CD8-positive, alpha-beta memory T cell (primary cell): ENCODE measurements around the gene AGAP1. TPM values are rescaled to one million over a fixed set of nuclear protein-coding genes. Genes with fewer than 3 reads are reported as not detected.

Experiments
- CTCF ChIA-PET: fragments of 350-600 bp; sonication (Branson Sonifier 250); formaldehyde crosslinking; loops from one replicate; lab custom pipeline; 2021; ENCODE audit warnings: antibody characterized with exemption; lab: Charles Lee
- POLR2A ChIA-PET: fragments of 350-600 bp; sonication (Branson Sonifier 250); formaldehyde crosslinking; loops from one replicate; lab custom pipeline; 2021; ENCODE audit warnings: antibody characterized with exemption; lab: Charles Lee
- DNase-seq, 5 donors: peaks; one replicate each; pipeline versions ENCODE4 v3.0.0 to v3.0.0-alpha.2; 2020 to 2022; ENCODE audit warnings: mixed read lengths in 1 of 5
- H3K27ac ChIP-seq: one replicate; pipeline ENCODE4 v1.7.0; 2013; ENCODE audit warnings: low read depth, mild to moderate bottlenecking, low read length, moderate library complexity
- H3K27me3 ChIP-seq: 2 replicates; pipeline ENCODE4 v1.7.0; 2013; ENCODE audit warnings: low read length, mild to moderate bottlenecking; ENCODE audit not compliant: insufficient read depth, poor library complexity, severe bottlenecking
- H3K36me3 ChIP-seq: 2 replicates; pipeline ENCODE4 v1.7.0; 2013; ENCODE audit warnings: mild to moderate bottlenecking, low read length, moderate library complexity; ENCODE audit not compliant: insufficient read depth
- H3K4me1 ChIP-seq: 2 replicates; pipeline ENCODE4 v1.7.0; 2013; ENCODE audit warnings: mild to moderate bottlenecking, low read length, moderate library complexity; ENCODE audit not compliant: insufficient read depth
- H3K4me3 ChIP-seq: 2 replicates; pipeline ENCODE4 v1.7.0; 2013; ENCODE audit warnings: mild to moderate bottlenecking, low read length
- H3K9me3 ChIP-seq: 2 replicates; pipeline ENCODE4 v1.7.0; 2013; ENCODE audit warnings: mild to moderate bottlenecking, low read length
- H3K27ac Mint-ChIP-seq, 8 donors: one replicate each; pipeline ENCODE4 v1.8.0; 2020 to 2021; ENCODE audit warnings: mixed read lengths in 8 of 8, mild to moderate bottlenecking in 6 of 8, inconsistent platforms in 3 of 8, moderate library complexity in 3 of 8
- H3K27me3 Mint-ChIP-seq, 2 donors: one replicate each; pipeline ENCODE4 v1.8.0; 2020 to 2021; ENCODE audit warnings: mixed read lengths in 2 of 2, mild to moderate bottlenecking in 1 of 2, moderate library complexity in 1 of 2
- H3K36me3 Mint-ChIP-seq, 3 donors: one replicate each; pipeline ENCODE4 v1.8.0; 2020 to 2021; ENCODE audit warnings: mixed read lengths in 3 of 3, inconsistent platforms in 1 of 3, mild to moderate bottlenecking in 1 of 3
- H3K4me1 Mint-ChIP-seq, 3 donors: one replicate each; pipeline ENCODE4 v1.8.0; 2020 to 2021; ENCODE audit warnings: mixed read lengths in 3 of 3, inconsistent platforms in 1 of 3, mild to moderate bottlenecking in 1 of 3
- H3K4me3 Mint-ChIP-seq, 7 donors: one replicate each; pipeline ENCODE4 v1.8.0; 2020 to 2021; ENCODE audit warnings: mixed read lengths in 7 of 7, mild to moderate bottlenecking in 6 of 7, moderate library complexity in 4 of 7, inconsistent platforms in 2 of 7
- H3K9me3 Mint-ChIP-seq, 5 donors: one replicate each; pipeline ENCODE4 v1.8.0; 2020 to 2022; ENCODE audit warnings: mixed read lengths in 5 of 5, mild to moderate bottlenecking in 3 of 5, moderate library complexity in 2 of 5, inconsistent platforms in 1 of 5
- polyA plus RNA-seq: library from polyadenylated mRNA; unstranded; fragments of 300-500 nt; fragmentation: Illumina TruSeq; gene quantifications from one replicate; pipeline ENCODE4 v1.2.3, GENCODE V29; 2021
- total RNA-seq, 2 experiments: library from RNA; stranded (reverse); gene quantifications; one replicate each; pipeline ENCODE4 v1.2.3, GENCODE V29; 2021

Gene AGAP1
- total and polyA plus RNA-seq, 3 experiments from 2014 or later, result 1.2 to 3.3 (median 2.7) TPM

DNA sequence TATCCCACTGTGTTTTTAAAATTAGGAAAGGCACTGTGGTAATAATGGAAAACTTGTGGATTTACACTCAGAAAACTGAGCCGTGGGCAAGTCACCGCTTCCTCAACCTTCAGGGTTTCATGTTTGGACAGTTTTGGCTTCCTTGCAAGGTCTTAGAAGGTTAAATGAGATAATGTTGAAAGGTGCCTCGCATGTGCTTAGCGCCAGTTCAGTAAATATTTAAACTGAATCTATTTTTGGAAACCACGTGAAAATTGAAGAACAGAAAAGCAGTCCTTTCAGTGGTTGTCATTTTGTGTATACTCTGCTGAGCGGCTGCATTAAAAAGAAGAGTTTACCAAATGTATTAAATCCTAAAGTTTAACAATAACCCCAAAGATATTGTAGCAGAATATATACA is 15.2 kb upstream of the AGAP1 start:
- Mint-ChIP-seq H3K4me1 (peaks cover 3 to 10% (median 6%) of the 10 kb centered on the region in 3 donors), H3K4me3 (no peak overlapping the region), H3K27ac (no peak overlapping the region), H3K27me3 (peaks cover 4 to 7% of the 10 kb centered on the region in 2 donors), H3K36me3 (no peaks in the 10 kb centered on the region), H3K9me3 (peaks cover 0 to 12% (median 9%) of the 10 kb centered on the region in 5 donors)
- Histone ChIP-seq H3K36me3 (no peaks in the 10 kb centered on the region), H3K27ac (no peak overlapping the region), H3K9me3 (no peaks in the 10 kb centered on the region), H3K4me1 (no peaks in the 10 kb centered on the region), H3K4me3 (no peak overlapping the region), H3K27me3 (no peaks in the 10 kb centered on the region)
- ChIA-PET POLR2A (no interaction called here), CTCF (no interaction called here)
- DNase-seq, result no peak

DNA sequence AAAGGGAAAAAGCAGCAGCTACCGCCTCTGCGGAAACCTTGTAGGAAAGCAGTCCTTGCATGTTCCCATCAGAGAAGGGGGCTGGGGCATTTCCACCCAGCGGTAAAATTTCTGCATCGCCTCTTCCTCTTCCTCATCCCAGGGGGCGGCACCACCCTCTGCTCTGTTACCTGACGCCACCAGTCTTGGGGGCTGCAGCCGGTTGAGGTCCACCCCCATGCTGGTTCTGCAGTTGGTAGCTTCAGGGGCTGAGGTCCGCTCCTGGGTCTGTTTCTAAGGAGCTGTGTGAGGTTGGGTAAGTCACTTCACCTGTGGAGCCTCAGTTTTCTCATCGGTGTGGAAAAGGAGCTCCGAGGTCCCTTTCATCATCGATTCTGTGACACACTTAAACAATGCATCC is 14.2 kb upstream of the AGAP1 start:
- H3K36me3 Mint-ChIP-seq, result no peaks in the 10 kb centered on the region
- ChIA-PET CTCF (no interaction called here), POLR2A (no interaction called here)
- peak overlapping the region in 1 of 7 donors; percentile 68 for H3K4me3 Mint-ChIP-seq
- no peak overlapping the region for H3K27ac Mint-ChIP-seq
- no peaks in the 10 kb centered on the region for H3K36me3 ChIP-seq
- H3K9me3 Mint-ChIP-seq, result peaks cover 0 to 12% (median 9%) of the 10 kb centered on the region in 5 donors
- DNase-seq, result no peak
- no peak overlapping the region for H3K27ac ChIP-seq
- H3K4me3 ChIP-seq, result no peak overlapping the region
- H3K27me3 Mint-ChIP-seq, result peaks cover 4 to 7% of the 10 kb centered on the region in 2 donors
- peaks cover 3 to 14% (median 6%) of the 10 kb centered on the region in 3 donors for H3K4me1 Mint-ChIP-seq
- no peaks in the 10 kb centered on the region for H3K27me3 ChIP-seq
- H3K9me3 ChIP-seq, result no peaks in the 10 kb centered on the region
- no peaks in the 10 kb centered on the region for H3K4me1 ChIP-seq

GRCh38 chr2:235480614-235481013 is 13.2 kb upstream of the AGAP1 start:
- Histone ChIP-seq H3K4me3 (no peak overlapping the region), H3K36me3 (no peaks in the 10 kb centered on the region), H3K4me1 (no peaks in the 10 kb centered on the region), H3K9me3 (no peaks in the 10 kb centered on the region), H3K27ac (no peak overlapping the region), H3K27me3 (no peaks in the 10 kb centered on the region)
- H3K4me3 Mint-ChIP-seq, result peak overlapping the region in 3 of 7 donors; percentile 0 to 18 (median 14)
- peaks cover 0 to 9% (median 3%) of the 10 kb centered on the region in 5 donors for H3K9me3 Mint-ChIP-seq
- no peaks in the 10 kb centered on the region for H3K36me3 Mint-ChIP-seq
- H3K4me1 Mint-ChIP-seq, result peaks cover 5 to 20% (median 12%) of the 10 kb centered on the region in 3 donors
- DNase-seq, result no peak
- peak overlapping the region in 3 of 8 donors; percentile 49 to 69 (median 62) for H3K27ac Mint-ChIP-seq
- ChIA-PET POLR2A (no interaction called here), CTCF (no interaction called here)
- peaks cover 4 to 7% of the 10 kb centered on the region in 2 donors for H3K27me3 Mint-ChIP-seq

DNA sequence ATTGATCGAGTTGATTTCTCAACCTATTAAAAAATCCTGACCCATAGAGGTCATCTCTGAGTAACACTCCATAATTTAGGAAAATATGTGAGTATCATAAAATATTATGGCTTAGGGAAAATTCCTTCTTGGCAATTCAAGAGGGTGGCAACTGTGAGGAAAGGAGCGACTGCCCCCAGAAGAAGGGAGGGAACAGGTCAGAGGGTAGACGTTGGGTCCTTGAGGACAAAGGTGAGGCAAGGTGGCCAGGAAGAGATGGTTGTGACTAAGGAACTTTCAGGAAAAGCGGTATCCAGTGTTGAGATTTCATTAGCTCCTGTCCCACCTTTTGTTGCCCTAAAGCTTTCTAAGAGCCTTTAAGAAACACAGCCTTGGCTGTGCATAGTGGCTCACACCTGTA is 10.5 kb upstream of the AGAP1 start:
- no peak overlapping the region for H3K27ac ChIP-seq
- no peak for DNase-seq
- H3K9me3 ChIP-seq, result no peaks in the 10 kb centered on the region
- Mint-ChIP-seq H3K4me1 (peaks cover 5 to 16% (median 12%) of the 10 kb centered on the region in 3 donors), H3K27ac (peak overlapping the region in 1 of 8 donors; percentile 17), H3K27me3 (peaks cover 0 to 2% of the 10 kb centered on the region in 2 donors), H3K36me3 (no peaks in the 10 kb centered on the region), H3K9me3 (peaks cover 0 to 3% (median 0%) of the 10 kb centered on the region in 5 donors), H3K4me3 (no peak overlapping the region)
- no peaks in the 10 kb centered on the region for H3K4me1 ChIP-seq
- H3K4me3 ChIP-seq, result no peak overlapping the region
- no peaks in the 10 kb centered on the region for H3K27me3 ChIP-seq
- CTCF ChIA-PET, result no interaction called here
- POLR2A ChIA-PET, result no interaction called here
- H3K36me3 ChIP-seq, result no peaks in the 10 kb centered on the region

GRCh38 chr2:235485362-235485761 is 8.5 kb upstream of the AGAP1 start:
- H3K27ac Mint-ChIP-seq, result no peak overlapping the region
- no peaks in the 10 kb centered on the region for H3K27me3 ChIP-seq
- POLR2A ChIA-PET, result no interaction called here
- DNase-seq, result no peak
- H3K4me1 ChIP-seq, result no peaks in the 10 kb centered on the region
- no peaks in the 10 kb centered on the region for H3K9me3 ChIP-seq
- no peak overlapping the region for H3K4me3 Mint-ChIP-seq
- H3K27ac ChIP-seq, result peak overlapping the region; percentile 3
- CTCF ChIA-PET, result no interaction called here
- no peaks in the 10 kb centered on the region for H3K36me3 ChIP-seq
- peaks cover 0 to 3% (median 0%) of the 10 kb centered on the region in 5 donors for H3K9me3 Mint-ChIP-seq
- H3K4me1 Mint-ChIP-seq, result peaks cover 5 to 15% (median 12%) of the 10 kb centered on the region in 3 donors
- no peak overlapping the region for H3K4me3 ChIP-seq
- H3K36me3 Mint-ChIP-seq, result no peaks in the 10 kb centered on the region
- H3K27me3 Mint-ChIP-seq, result peaks cover 2 to 4% of the 10 kb centered on the region in 2 donors

DNA sequence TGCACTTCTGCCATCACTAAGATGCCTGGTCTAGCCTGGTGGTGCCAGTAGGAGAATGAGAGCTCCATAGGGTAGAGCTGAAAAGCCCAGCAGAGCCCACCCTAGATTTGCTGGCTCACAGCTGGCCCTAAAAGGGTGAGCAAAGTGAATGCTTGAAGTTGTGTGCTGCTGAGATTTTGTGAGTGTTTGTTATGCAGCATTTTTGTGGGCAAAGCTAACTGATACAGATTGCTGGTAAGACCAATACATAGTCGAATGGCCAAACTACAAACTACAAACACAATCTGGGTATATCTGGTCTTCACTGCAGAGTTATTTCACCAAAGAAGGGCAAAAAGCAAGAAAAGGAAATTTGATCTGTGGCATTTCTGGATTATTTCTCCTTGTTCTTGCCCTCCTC is 7.1 kb upstream of the AGAP1 start:
- H3K27me3 ChIP-seq, result no peaks in the 10 kb centered on the region
- CTCF ChIA-PET, result no interaction called here

DNA sequence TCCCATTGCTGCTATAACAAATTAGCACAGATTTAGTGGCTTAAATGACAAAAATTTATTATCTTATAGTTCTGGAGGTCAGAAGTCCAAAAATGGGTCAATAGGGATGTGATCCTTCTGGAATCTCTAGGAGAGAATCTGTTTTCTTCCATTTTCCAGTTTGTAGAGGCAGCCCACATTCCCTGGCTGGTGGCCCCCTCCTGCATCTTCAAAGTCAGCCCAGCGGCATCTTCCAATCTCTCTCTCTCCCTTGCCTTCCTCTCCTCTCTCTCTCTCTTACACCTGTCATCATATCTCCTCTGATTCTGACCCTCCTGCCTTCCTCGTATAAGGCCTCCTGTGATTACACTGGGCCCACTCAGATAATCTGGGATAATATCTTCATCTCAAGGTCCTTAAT is 3.9 kb upstream of the AGAP1 start:
- POLR2A ChIA-PET, result no interaction called here
- H3K36me3 Mint-ChIP-seq, result no peaks in the 10 kb centered on the region

More for the DNA sequence above, 7.1 kb upstream of the AGAP1 start:
- Mint-ChIP-seq H3K4me1 (peaks cover 2 to 10% (median 7%) of the 10 kb centered on the region in 3 donors), H3K9me3 (peaks cover 0 to 3% (median 0%) of the 10 kb centered on the region in 5 donors), H3K36me3 (no peaks in the 10 kb centered on the region), H3K27ac (no peak overlapping the region), H3K4me3 (no peak overlapping the region), H3K27me3 (peaks cover 9% of the 10 kb centered on the region in 2 donors)
- Histone ChIP-seq H3K4me3 (no peak overlapping the region), H3K4me1 (no peaks in the 10 kb centered on the region), H3K9me3 (no peaks in the 10 kb centered on the region), H3K36me3 (no peaks in the 10 kb centered on the region), H3K27ac (no peak overlapping the region)
- POLR2A ChIA-PET, result no interaction called here
- DNase-seq, result no peak

DNA sequence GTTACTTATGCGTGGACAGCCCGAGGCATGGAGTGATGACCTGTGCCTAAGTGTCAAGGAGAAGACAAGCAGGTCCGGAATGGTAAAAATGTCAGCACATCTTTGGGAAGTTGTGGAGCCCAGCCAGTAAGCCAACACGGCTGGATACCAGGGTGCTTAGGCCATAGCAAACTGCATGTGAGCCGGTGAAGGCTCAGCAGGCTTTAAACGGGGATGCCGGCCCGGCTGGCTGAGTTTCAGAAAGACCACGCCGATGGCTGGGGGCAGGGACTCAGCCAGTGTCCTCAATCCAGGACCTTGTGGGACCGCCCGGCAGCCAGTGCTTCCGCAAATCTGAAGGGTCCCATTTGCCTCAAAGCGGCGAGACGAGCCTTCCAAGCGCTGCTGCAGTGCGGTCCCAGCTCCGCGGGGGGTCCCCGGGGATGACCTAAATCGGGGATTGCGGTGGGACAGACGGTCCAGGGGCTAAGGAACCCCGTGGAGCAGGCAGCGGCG is 946 bp upstream of the AGAP1 start:
- H3K36me3 ChIP-seq, result no peaks in the 10 kb centered on the region
- Mint-ChIP-seq H3K9me3 (no peaks in the 10 kb centered on the region), H3K4me1 (peaks cover 16 to 36% (median 24%) of the 10 kb centered on the region in 3 donors), H3K4me3 (peak overlapping the region; percentile 72 to 88 (median 85)), H3K27me3 (peaks cover 32 to 45% of the 10 kb centered on the region in 2 donors), H3K27ac (peak overlapping the region in 1 of 8 donors; percentile 55), H3K36me3 (no peaks in the 10 kb centered on the region)
- CTCF ChIA-PET, result no interaction called here
- DNase-seq, result no peak
- peaks cover 9% of the 10 kb centered on the region for H3K4me1 ChIP-seq
- no peak overlapping the region for H3K4me3 ChIP-seq
- peaks cover 4% of the 10 kb centered on the region for H3K27me3 ChIP-seq
- POLR2A ChIA-PET, result interaction anchor here (0.6 kb wide), 1 partner anchor 27 kb away, joined by 3 read pairs; no protein-coding TSS in a partner anchor
- no peaks in the 10 kb centered on the region for H3K9me3 ChIP-seq
- H3K27ac ChIP-seq, result no peak overlapping the region

More for the DNA sequence above, 3.9 kb upstream of the AGAP1 start:
- no peak overlapping the region for H3K4me3 Mint-ChIP-seq
- no peaks in the 10 kb centered on the region for H3K4me1 ChIP-seq
- H3K4me1 Mint-ChIP-seq, result peaks cover 13 to 17% (median 13%) of the 10 kb centered on the region in 3 donors
- no peaks in the 10 kb centered on the region for H3K27me3 ChIP-seq
- no peak overlapping the region for H3K27ac ChIP-seq
- no peak overlapping the region for H3K27ac Mint-ChIP-seq
- H3K27me3 Mint-ChIP-seq, result peaks cover 24 to 27% of the 10 kb centered on the region in 2 donors
- peaks cover 0 to 3% (median 0%) of the 10 kb centered on the region in 5 donors for H3K9me3 Mint-ChIP-seq
- no peak for DNase-seq
- H3K36me3 ChIP-seq, result no peaks in the 10 kb centered on the region
- CTCF ChIA-PET, result no interaction called here
- no peak overlapping the region for H3K4me3 ChIP-seq
- no peaks in the 10 kb centered on the region for H3K9me3 ChIP-seq
